ENCODE data around the gene RPL10. TPM values are rescaled to one million over a fixed set of nuclear protein-coding genes. Genes with fewer than 3 reads are reported as not detected.

The RPL10 gene
- 2,943 and 5,659 TPM in 2 replicates for total RNA-seq

DNA sequence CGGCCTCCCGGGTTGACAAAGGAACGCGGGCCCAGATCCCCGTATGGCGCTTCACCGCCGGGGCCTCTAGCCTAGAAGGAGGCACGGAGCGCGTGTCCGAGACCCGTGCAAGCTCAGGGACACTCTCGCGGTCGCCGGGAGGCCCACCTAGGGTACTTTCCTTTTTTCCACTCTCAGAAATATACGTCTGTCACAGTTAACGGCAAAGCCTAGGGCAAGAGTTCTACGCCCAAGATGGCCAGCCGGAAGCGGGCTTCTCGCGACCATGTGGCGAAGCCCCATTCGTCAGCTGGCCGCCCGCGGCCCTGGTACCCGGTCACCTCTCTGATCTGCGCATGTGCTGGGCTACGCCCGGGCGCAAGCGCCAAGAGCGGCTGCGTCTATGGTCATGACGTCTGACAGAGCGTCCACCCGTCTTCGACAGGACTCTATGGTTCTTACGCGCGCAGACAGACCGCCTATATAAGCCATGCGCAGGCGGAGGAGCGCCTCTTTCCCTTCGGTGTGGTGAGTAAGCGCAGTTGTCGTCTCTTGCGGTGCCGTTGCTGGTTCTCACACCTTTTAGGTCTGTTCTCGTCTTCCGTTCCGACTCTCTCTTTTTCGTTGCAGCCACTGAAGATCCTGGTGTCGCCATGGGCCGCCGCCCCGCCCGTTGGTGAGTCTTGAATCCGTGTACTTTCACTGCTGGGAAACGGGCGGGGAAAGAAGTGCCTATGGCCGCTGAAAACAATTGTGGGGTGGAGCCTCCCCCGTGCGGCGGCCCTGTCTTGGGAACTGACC is at the start of gene RPL10:
TSS of gene RPL10 (plus strand) at position 490 of the 780 bp plus-strand sequence. CDS start at position 633, 143 bp downstream.

DNA sequence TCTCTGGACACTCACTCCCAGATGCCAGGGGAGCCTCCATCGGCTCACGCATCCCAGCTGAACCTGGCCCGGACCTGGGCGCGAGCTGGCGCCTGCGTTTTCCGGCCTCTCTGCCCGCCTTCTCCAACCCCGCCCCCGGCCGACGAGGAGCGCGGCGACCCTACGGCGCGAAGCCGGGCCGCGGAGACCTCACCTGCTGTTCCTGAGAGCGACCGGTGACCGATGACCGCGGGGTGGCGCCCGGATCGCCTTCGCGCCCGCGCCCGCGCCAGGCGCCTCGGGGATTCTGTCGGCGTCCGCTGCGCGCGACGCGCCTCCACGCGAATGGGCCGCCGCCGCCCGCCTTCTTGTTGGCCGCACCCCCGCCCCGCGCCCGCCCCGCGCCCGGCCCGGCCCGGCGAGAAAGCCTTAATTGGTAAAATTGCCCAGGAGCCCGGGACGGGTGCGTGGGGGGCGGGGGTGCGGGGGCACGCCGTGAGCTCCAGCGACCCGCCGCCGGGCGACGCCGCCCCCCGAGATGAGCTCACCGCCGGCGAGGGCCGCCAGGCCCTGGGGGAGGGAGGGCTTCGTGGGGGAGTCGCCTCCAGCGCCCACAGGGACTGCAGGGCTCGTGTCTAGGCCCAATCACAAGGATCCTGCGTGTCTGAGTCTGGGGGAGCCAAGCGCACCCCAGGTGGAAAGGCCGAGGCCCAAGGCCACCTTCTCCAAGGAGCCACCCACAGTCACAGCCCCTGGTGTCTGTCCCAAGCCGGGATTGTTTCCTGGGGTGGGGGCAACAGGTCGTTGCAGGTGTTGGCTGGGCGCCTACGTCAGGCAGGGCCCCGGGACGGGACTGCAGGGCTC is 23.6 kb upstream of the RPL10 start, which contains the start of gene FLNA:
TSS of gene FLNA (minus strand) at position 322 of the 843 bp plus-strand sequence. CDS start 3,389 bp downstream, outside the sequence.

DNA sequence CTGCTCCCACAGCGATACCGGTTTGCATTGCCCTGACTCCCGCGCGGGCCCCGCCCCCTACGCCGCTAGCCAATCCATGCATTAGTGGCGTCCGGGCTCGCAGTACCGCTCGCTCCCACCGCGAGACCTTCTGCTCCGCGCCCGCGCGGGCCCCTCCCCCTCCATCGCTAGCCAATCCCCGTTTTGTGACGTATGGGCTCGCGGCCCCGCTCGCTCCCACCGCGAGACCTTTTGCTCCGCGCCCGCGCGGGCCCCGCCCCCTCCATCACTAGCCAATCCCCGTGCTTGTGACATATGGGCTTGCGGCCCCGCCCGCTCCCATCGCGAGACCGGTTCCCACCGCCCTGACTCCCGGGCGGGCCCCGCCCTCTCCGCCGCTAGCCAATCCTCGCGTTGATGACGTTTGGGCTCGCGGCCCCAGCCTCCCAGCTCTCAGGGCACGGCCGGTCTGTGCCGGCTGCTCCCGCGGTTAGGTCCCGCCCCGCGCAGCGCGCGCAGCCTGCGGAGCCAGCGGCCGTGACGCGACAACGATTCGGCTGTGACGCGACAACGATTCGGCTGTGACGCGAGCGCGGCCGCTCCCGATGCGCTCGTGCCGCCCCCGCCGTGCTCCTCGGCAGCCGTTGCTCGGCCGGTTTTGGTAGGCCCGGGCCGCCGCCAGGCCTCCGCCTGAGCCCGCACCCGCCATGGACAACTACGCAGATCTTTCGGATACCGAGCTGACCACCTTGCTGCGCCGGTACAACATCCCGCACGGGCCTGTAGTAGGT is 19.2 kb upstream of the RPL10 start, which contains the start of gene EMD:
TSS of gene EMD (plus strand) at position 497 of the 770 bp plus-strand sequence. CDS start at position 687, 190 bp downstream.

DNA sequence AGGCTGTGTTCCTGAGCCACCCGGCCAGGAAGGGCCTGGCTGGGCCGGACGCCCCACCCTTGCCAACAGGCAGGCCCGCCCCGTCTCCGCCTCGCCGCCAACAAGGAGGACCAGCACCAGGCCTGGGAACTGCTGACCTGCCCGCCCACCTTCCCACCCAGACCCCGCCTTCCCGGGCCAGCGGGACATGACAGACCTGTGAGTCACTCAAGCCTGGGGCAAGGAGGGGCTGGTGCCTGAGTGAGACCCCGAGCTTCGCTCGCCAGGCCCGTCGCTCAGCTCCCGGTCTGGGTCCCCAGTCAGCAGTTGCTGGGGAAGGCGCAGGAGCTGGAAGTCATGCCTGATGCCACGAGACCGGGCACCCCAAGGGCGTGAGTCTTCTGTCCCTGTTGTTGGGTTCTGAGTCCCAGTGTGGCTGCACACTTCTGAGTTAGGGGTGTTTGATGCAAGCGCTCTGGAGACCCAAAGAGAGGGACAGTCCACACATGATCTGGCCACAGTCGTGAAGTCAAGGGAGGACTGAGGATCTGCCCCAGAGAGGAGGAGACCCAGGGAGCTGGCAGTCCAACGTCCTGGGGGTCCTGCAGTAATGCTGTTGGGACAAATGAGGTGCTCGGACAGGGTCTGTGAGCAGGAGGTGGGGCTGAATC is 11.2 kb downstream of the RPL10 start, which contains the start of gene DNASE1L1:
TSS of gene DNASE1L1 (minus strand) at position 33 of the 650 bp plus-strand sequence. CDS start 3,686 bp downstream, outside the sequence.

DNA sequence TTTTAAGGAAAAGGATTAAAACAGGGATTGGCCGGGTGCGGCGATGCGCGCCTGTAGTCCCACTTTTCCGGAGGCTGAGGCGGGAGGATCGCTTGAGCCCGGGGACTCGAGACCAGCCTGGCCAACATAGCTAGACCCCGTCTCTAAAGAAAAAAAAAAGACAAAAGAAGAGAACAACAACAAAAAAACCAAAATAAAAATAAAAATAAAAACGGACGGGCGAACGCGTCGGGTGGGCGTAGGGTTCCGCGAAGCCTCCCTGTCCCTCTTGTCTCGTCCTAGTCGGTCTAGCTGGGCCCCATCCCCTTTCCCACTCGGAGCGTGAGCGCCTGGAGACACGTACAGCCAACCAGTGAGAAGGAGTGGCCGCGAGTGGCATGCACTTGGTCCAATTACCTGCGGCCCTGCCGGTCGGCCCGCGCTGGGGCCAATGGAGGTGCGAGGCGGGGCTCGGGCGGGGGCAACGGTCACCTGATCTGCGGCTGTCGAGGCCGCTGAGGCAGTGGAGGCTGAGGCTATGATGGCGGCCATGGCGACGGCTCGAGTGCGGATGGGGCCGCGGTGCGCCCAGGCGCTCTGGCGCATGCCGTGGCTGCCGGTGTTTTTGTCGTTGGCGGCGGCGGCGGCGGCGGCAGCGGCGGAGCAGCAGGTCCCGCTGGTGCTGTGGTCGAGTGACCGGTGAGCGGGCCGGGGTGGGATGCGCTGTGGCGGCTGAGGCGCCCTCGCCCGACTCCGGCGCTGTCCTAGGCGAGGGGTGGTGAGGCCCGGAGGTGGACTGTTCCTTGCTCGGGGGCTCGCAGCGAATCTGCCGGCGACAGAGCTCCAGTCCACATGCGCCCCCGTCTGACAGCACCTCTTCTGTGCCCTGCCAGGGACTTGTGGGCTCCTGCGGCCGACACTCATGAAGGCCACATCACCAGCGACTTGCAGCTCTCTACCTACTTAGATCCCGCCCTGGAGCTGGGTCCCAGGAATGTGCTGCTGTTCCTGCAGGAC is 30.3 kb downstream of the RPL10 start, which contains the start of gene ATP6AP1:
TSS of gene ATP6AP1 (plus strand) at position 502 of the 996 bp plus-strand sequence. CDS start at position 518, 16 bp downstream.

DNA sequence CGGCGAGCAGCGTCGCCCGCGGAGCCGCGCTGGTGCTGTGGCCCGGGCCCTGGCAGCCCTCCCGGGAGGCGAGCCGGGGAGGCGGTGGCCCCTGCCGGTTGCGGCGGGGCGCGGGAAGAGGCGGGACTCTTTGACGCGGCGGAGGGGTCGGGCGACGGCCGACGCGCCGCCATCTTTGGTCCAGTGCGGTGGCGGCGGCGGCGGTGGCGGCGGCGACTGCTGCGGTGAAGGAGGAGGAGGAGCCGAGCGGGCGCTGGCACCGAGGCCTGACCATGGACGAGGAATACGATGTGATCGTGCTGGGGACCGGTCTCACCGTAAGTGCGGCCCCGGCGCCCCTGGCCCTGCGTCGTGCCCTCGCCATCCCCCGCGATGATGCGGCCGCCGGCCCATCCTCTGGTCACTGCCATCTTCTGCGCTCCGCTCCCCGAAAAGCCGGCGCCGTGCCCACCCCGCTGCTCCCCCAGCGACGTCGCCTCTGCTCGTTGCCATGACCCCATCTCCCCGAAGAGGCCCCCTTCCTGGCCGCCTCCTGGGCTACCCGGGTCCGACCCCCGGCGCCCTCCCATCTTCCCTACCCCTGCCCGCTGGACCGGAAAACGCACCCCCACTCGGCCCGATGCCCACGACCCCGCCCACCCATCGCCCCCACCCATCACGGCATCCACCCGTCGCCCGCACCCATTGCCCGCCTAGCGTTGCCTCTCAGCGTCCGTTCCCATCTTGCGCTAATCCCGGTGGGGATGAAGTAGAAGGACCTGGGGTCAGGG is 39.0 kb downstream of the RPL10 start, which contains the start of gene GDI1:
TSS of gene GDI1 (plus strand) at position 172 of the 770 bp plus-strand sequence. CDS start at position 273, 101 bp downstream.

DNA sequence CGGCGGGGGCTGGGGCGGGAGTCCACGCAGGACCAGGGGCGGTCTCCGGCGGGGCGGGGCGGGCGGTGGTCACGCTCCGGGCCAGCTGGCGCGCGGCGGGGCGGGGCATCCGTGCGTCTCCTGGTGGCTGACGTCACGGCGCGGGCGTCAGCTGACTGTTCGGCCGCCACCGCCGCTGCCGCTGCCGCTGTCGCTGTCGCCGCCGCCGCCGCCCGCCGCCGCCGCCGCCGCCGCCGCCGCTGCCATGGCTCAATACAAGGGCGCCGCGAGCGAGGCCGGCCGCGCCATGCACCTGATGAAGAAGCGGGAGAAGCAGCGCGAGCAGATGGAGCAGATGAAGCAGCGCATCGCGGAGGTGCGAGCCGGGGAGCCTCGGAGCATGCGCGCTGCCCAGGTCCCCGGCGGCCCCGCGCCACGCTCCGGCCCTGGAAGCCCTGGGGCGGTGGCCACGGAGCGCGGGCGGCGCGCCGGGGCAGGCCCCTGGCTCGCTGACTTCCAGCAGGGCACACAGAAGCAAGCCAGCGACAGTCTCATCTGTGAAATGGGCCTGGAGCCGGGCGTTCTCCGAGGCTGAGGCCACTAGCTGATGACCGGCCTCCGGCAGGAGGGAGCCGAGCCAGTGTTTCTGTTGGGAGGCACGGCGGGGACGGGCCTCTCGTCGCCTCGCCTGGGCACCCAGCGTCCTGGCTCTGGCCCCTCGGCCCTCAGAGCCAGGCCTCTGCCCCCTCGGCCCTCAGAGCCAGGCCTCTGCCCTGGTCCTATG is 46.0 kb downstream of the RPL10 start, which contains the start of gene FAM50A:
TSS of gene FAM50A (plus strand) at position 150 of the 763 bp plus-strand sequence. CDS start at position 245, 95 bp downstream.

Other genes starting within 250 kb of the RPL10 start
- not detected in 2 replicates for gene OPN1MW, start 215.8 kb upstream of the RPL10 start, total RNA-seq
- not detected in 2 replicates for gene OPN1MW2, start 178.6 kb upstream of the RPL10 start, total RNA-seq
- not detected in 2 replicates for gene OPN1MW3, start 140.8 kb upstream of the RPL10 start, total RNA-seq
- under 0.01 TPM in 1 of 2 replicates, not detected in the other for gene TEX28, start 103.3 kb upstream of the RPL10 start, total RNA-seq
- not detected in 2 replicates for gene TKTL1, start 102.6 kb upstream of the RPL10 start, total RNA-seq
- gene FLNA, start 23.7 kb upstream of the RPL10 start, total RNA-seq = 2,015 and 2,065 TPM in 2 replicates
- gene EMD, start 19.1 kb upstream of the RPL10 start, total RNA-seq = 14.7 and 18.0 TPM in 2 replicates
- gene DNASE1L1, start 10.9 kb downstream of the RPL10 start, total RNA-seq = 62.6 and 66.7 TPM in 2 replicates
- gene TAFAZZIN, start 13.2 kb downstream of the RPL10 start, total RNA-seq = 10.4 and 13.8 TPM in 2 replicates
- gene ATP6AP1, start 30.3 kb downstream of the RPL10 start, total RNA-seq = 45.4 and 59.8 TPM in 2 replicates
- 114 and 157 TPM in 2 replicates for gene GDI1, start 38.8 kb downstream of the RPL10 start, total RNA-seq
- 71.0 and 92.2 TPM in 2 replicates for gene FAM50A, start 45.8 kb downstream of the RPL10 start, total RNA-seq
- 16.3 and 23.8 TPM in 2 replicates for gene PLXNA3, start 59.9 kb downstream of the RPL10 start, total RNA-seq
- gene LAGE3, start 80.9 kb downstream of the RPL10 start, total RNA-seq = 22.4 and 39.2 TPM in 2 replicates
- 42.4 and 51.3 TPM in 2 replicates for gene UBL4A, start 88.2 kb downstream of the RPL10 start, total RNA-seq
- gene SLC10A3, start 92.3 kb downstream of the RPL10 start, total RNA-seq = 20.3 and 26.8 TPM in 2 replicates
- 31.6 and 35.5 TPM in 2 replicates for gene FAM3A, start 117.9 kb downstream of the RPL10 start, total RNA-seq
- 29.0 and 62.9 TPM in 2 replicates for gene G6PD, start 148.5 kb downstream of the RPL10 start, total RNA-seq
- gene IKBKG, start 149.2 kb downstream of the RPL10 start, total RNA-seq = 11.6 and 15.3 TPM in 2 replicates
- not detected in 2 replicates for gene CTAG1A, start 186.8 kb downstream of the RPL10 start, total RNA-seq
- gene CTAG1B, start 220.9 kb downstream of the RPL10 start, total RNA-seq = not detected in 2 replicates